ENCODE data around the gene B2M.

DNA sequence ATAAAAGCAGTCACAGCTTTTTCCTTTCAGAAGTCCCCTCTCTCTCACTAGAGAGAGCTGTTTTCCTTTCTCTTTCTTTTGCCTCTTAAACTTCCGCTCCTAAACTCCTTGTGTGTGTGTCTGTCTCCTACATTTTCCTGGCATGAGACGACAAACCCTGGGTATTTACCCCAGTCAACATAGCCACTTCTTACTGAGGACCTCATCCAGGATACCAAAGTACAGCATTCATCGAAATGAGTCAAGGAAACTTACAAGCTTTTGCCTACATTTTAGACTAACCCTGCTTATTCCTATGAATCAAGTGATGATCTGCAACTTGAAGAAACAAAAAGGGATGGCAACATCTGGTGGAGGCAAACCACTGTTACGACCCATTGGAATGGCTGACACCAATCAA is 16.9 kb upstream of the B2M start:
- TF ChIP-seq, protein P1, sequence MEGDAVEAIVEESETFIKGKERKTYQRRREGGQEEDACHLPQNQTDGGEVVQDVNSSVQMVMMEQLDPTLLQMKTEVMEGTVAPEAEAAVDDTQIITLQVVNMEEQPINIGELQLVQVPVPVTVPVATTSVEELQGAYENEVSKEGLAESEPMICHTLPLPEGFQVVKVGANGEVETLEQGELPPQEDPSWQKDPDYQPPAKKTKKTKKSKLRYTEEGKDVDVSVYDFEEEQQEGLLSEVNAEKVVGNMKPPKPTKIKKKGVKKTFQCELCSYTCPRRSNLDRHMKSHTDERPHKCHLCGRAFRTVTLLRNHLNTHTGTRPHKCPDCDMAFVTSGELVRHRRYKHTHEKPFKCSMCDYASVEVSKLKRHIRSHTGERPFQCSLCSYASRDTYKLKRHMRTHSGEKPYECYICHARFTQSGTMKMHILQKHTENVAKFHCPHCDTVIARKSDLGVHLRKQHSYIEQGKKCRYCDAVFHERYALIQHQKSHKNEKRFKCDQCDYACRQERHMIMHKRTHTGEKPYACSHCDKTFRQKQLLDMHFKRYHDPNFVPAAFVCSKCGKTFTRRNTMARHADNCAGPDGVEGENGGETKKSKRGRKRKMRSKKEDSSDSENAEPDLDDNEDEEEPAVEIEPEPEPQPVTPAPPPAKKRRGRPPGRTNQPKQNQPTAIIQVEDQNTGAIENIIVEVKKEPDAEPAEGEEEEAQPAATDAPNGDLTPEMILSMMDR (optimal IDR thresholded peaks at IDR 0.05 in 1 of 3, IDR thresholded peaks at IDR 0.05 in 1 of 3, conservative IDR thresholded peaks at IDR 0.05 in 1 of 3; ENCODE audit: extremely low read depth in 1 of 3, insufficient read depth in 2 of 3, low read length in 3 of 3), result no peak
- no peak for TF ChIP-seq EZH2 (IDR thresholded peaks at IDR 0.05; ENCODE audit: low read length)

All from keratinocyte (primary cell).